ENCODE data around the gene PRKCE. TPM values are rescaled to one million over a fixed set of nuclear protein-coding genes. Genes with fewer than 3 reads are reported as not detected.

The PRKCE gene
- total and polyA plus RNA-seq, 2 of the 8 experiments (the other 6 are each of a cell fraction or from before 2014, with no cell fraction given), result 0.54 to 2.1 TPM

DNA sequence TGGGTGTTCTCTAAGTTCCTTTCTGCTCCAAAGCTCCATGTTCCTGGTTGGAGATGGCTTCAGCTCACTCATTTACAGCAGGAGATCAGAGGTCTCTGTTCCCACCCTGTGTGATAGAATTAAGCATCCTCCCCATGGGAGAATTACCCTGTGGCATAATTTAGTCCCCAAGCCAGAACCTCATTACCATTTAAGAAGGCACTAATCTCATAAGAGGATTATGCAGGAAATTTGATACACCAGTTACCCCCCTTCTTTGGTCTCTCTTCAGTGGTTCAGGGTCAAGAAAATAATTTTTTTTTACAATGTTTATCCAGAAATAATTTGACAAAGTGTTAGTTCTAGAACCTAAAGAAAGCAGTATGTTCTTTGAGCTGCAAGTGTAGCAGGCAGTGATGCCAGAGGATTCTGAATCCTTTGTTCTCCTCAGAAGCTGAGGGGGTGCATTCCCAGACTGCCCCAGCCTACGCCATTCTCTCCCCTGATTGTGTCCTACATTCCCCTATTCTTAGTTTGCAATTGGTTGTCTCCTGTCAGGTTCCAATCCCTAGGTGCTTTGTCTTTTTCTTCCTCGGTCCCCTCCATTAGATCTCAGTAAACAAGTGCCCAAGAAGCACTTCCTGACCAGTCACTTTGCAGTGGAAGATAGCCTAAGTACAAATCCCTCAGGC, 163.6 kb downstream of the PRKCE start:
- Histone ChIP-seq H4K20me1 (replicated peaks in 1 of 2; ENCODE audit: control insufficient read depth in 1 of 2, insufficient read depth in 2 of 2, low read length in 2 of 2) (no peaks in the 10 kb centered on the region), H2BK5ac (ENCODE audit: low read depth, low read length) (no peak overlapping the region), H3K4ac (replicated peaks; ENCODE audit: insufficient read length, low read depth, low read length) (no peak overlapping the region), H3K27me3 (replicated peaks in 1 of 4; ENCODE audit: control insufficient read depth in 3 of 4, extremely low read depth in 1 of 4, insufficient read depth in 3 of 4, low read length in 3 of 4) (no peaks in the 10 kb centered on the region), H4K8ac (ENCODE audit: extremely low read depth, insufficient read depth, low read length) (no peak overlapping the region), H2AK5ac (ENCODE audit: low read depth, low read length) (no peak overlapping the region), H3K4me1 (replicated peaks in 1 of 4; ENCODE audit: control insufficient read depth in 3 of 4, insufficient read depth in 4 of 4, low read length in 3 of 4) (peaks cover 0 to 2% (median 0%) of the 10 kb centered on the region in 4 experiments; a peak in 2 of 7 replicates), H4K91ac (replicated peaks; ENCODE audit: insufficient read length, low read length) (no peak overlapping the region), H2BK20ac (ENCODE audit: low read length) (no peak overlapping the region), H3K36me3 (ENCODE audit: control insufficient read depth in 2 of 4, insufficient read depth in 4 of 4, low read length in 3 of 4) (no peaks in the 10 kb centered on the region), H3K56ac (replicated peaks; ENCODE audit: insufficient read length, low read depth, low read length) (no peak overlapping the region), H4K5ac (ENCODE audit: insufficient read length, low read depth, low read length) (no peak overlapping the region), H3K14ac (ENCODE audit: insufficient read length) (no peak overlapping the region), H3K79me2 (ENCODE audit: control insufficient read depth in 1 of 2, insufficient read depth in 2 of 2, low read length in 2 of 2) (no peaks in the 10 kb centered on the region), H2BK15ac (ENCODE audit: low read length) (no peak overlapping the region), H2BK120ac (replicated peaks; ENCODE audit: low read depth, low read length) (no peak overlapping the region), H3K79me1 (ENCODE audit: low read depth, low read length) (no peaks in the 10 kb centered on the region), H3K9me3 (ENCODE audit: insufficient read depth in 2 of 2, low read depth in 1 of 2, low read length in 1 of 2) (no peaks in the 10 kb centered on the region), H2AFZ (ENCODE audit: low read length) (no peak overlapping the region), H3K27ac (ENCODE audit: low read depth, low read length) (no peak overlapping the region), H3K4me2 (ENCODE audit: insufficient read depth in 1 of 2, low read depth in 2 of 2, low read length in 2 of 2) (no peak overlapping the region), H3K23ac (ENCODE audit: insufficient read length) (no peak overlapping the region), H3K18ac (ENCODE audit: extremely low read depth, low read length) (no peak overlapping the region), H3K4me3 (ENCODE audit: extremely low read depth in 1 of 4, insufficient read depth in 2 of 4, low read depth in 3 of 4, low read length in 4 of 4) (no peak overlapping the region), H3K9ac (replicated peaks in 1 of 4; ENCODE audit: extremely low read depth in 1 of 4, low read depth in 3 of 4, low read length in 3 of 4) (no peak overlapping the region), H3K23me2 (ENCODE audit: low read depth, low read length) (no peaks in the 10 kb centered on the region; the same call in 1 of the 2 replicates), H2BK12ac (ENCODE audit: low read depth, low read length) (no peak overlapping the region)
- no peak for FAIRE-seq
- ChIA-PET POLR2A (ENCODE audit: partially characterized antibody) (no interaction called here), CTCF (ENCODE audit: partially characterized antibody) (interaction anchor here (0.8 to 1.8 kb wide), 5 partner anchors 9 to 47 kb away, joined by 3 to 7 read pairs (median 3); no protein-coding TSS in a partner anchor)
- WGBS, 2 experiments (ENCODE audit: extremely low coverage in 1 of 2, insufficient coverage in 1 of 2, insufficient read length in 1 of 2, insufficient replicate concordance in 2 of 2, low coverage in 1 of 2, low lambda C conversion rate in 2 of 2, missing lambda C conversion rate in 1 of 2), result 82% methylated on average over 2 of the region's 2 CpGs; no CpG with 5 or more reads in 1 of the 2 experiments
- no peak for DNase-seq (ENCODE audit: low read depth in 1 of 2, low spot score in 2 of 2)
- TF ChIP-seq CBX8 (IDR thresholded peaks at IDR 0.05; ENCODE audit: borderline replicate concordance, low read depth, low read length) (no peak), CHD2 (IDR thresholded peaks at IDR 0.05; ENCODE audit: low read length) (no peak), BACH1 (IDR thresholded peaks at IDR 0.05; ENCODE audit: low read length) (no peak), TAF7 (optimal IDR thresholded peaks at IDR 0.05; ENCODE audit: borderline replicate concordance, low read depth, low read length) (no peak), EGR1 (IDR thresholded peaks at IDR 0.05; ENCODE audit: borderline replicate concordance, low read depth, low read length) (no peak), CTBP2 (IDR thresholded peaks at IDR 0.05; ENCODE audit: borderline replicate concordance, insufficient read depth, insufficient read length, low read length) (no peak), SIN3A (conservative IDR thresholded peaks at IDR 0.05 in 1 of 2, IDR thresholded peaks at IDR 0.05 in 1 of 2; ENCODE audit: low read depth in 1 of 2, low read length in 2 of 2) (no peak), KDM5A (IDR thresholded peaks at IDR 0.05; ENCODE audit: low read length) (no peak)
- TF ChIP-seq, protein P1, sequence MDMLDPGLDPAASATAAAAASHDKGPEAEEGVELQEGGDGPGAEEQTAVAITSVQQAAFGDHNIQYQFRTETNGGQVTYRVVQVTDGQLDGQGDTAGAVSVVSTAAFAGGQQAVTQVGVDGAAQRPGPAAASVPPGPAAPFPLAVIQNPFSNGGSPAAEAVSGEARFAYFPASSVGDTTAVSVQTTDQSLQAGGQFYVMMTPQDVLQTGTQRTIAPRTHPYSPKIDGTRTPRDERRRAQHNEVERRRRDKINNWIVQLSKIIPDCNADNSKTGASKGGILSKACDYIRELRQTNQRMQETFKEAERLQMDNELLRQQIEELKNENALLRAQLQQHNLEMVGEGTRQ (IDR thresholded peaks at IDR 0.05; ENCODE audit: low read length), result no peak
- TF ChIP-seq, protein P2, sequence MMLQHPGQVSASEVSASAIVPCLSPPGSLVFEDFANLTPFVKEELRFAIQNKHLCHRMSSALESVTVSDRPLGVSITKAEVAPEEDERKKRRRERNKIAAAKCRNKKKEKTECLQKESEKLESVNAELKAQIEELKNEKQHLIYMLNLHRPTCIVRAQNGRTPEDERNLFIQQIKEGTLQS (IDR thresholded peaks at IDR 0.05; ENCODE audit: insufficient read depth, low read depth, low read length), result no peak
